Measurements from ENCODE around the gene TGFBR3.

Gene TGFBR3

GRCh38 chr1:91635763-91636162, 250.2 kb downstream of the TGFBR3 start:
- Histone ChIP-seq H3K36me3 (ENCODE audit: control insufficient read depth, insufficient read depth, low read length, severe bottlenecking) (no peaks in the 10 kb centered on the region), H3K27me3 (replicated peaks; ENCODE audit: control insufficient read depth, insufficient read depth, low read length) (no peaks in the 10 kb centered on the region), H3K4me1 (ENCODE audit: control insufficient read depth, insufficient read depth, low read length) (peaks cover 12% of the 10 kb centered on the region), H3K9ac (ENCODE audit: low read length) (no peak overlapping the region), H3K9me3 (ENCODE audit: control insufficient read depth, low read length) (peaks cover 5% of the 10 kb centered on the region), H3K4me3 (ENCODE audit: low read length) (no peak overlapping the region)
- no peak for DNase-seq (ENCODE audit: low read depth)

GRCh38 chr1:91633438-91633837, 252.5 kb downstream of the TGFBR3 start:
- H3K9me3 ChIP-seq (ENCODE audit: control insufficient read depth, low read length): no peaks in the 10 kb centered on the region
- H3K4me1 ChIP-seq (ENCODE audit: control insufficient read depth, insufficient read depth, low read length): peaks cover 12% of the 10 kb centered on the region
- H3K27me3 ChIP-seq (replicated peaks; ENCODE audit: control insufficient read depth, insufficient read depth, low read length): no peaks in the 10 kb centered on the region
- no peak for DNase-seq (ENCODE audit: low read depth)
- H3K36me3 ChIP-seq (ENCODE audit: control insufficient read depth, insufficient read depth, low read length, severe bottlenecking): no peaks in the 10 kb centered on the region
- no peak overlapping the region for H3K9ac ChIP-seq (ENCODE audit: low read length)
- no peak overlapping the region for H3K4me3 ChIP-seq (ENCODE audit: low read length)

GRCh38 chr1:91631718-91632330, 254.1 kb downstream of the TGFBR3 start:
- H3K9me3 ChIP-seq (ENCODE audit: control insufficient read depth, low read length): no peaks in the 10 kb centered on the region
- no peaks in the 10 kb centered on the region for H3K27me3 ChIP-seq (replicated peaks; ENCODE audit: control insufficient read depth, insufficient read depth, low read length)
- DNase-seq (ENCODE audit: low read depth): no peak
- H3K4me1 ChIP-seq (ENCODE audit: control insufficient read depth, insufficient read depth, low read length): peaks cover 12% of the 10 kb centered on the region
- H3K36me3 ChIP-seq (ENCODE audit: control insufficient read depth, insufficient read depth, low read length, severe bottlenecking): no peaks in the 10 kb centered on the region
- no peak overlapping the region for H3K9ac ChIP-seq (ENCODE audit: low read length)
- H3K4me3 ChIP-seq (ENCODE audit: low read length): no peak overlapping the region

- H3K4me3 ChIP-seq (ENCODE audit: low read length): no peak overlapping the region
- peaks cover 6% of the 10 kb centered on the region for H3K4me1 ChIP-seq (ENCODE audit: control insufficient read depth, insufficient read depth, low read length)
- DNase-seq (ENCODE audit: low read depth): no peak
- H3K9ac ChIP-seq (ENCODE audit: low read length): no peak overlapping the region
- no peaks in the 10 kb centered on the region for H3K36me3 ChIP-seq (ENCODE audit: control insufficient read depth, insufficient read depth, low read length, severe bottlenecking)
- no peaks in the 10 kb centered on the region for H3K27me3 ChIP-seq (replicated peaks; ENCODE audit: control insufficient read depth, insufficient read depth, low read length)
- no peaks in the 10 kb centered on the region for H3K9me3 ChIP-seq (ENCODE audit: control insufficient read depth, low read length)
Observed at GRCh38 chr1:91630803-91631202, 255.1 kb downstream of the TGFBR3 start.
